Breast epithelium (tissue), 4 donors: ENCODE results near the gene IGFN1. TPM values are rescaled to one million over a fixed set of nuclear protein-coding genes. Genes with fewer than 3 reads are reported as not detected.

Source experiments
- DNase-seq, 2 donors: peaks; one replicate each; pipeline ENCODE4 v3.0.0-alpha.2; 2019; ENCODE audit warnings: low spot score in 2 of 2
- H3K27ac ChIP-seq, 2 donors: fragments of 200-600 bp; sonication (generic) in 1 of 2; one replicate each; pipeline ENCODE4 v1.5.1; 2016 to 2019; ENCODE audit warnings: mild to moderate bottlenecking in 1 of 2
- H3K27me3 ChIP-seq, 2 donors: fragments of 200-600 bp; sonication (generic) in 1 of 2; one replicate each; pipeline versions ENCODE4 v1.5.1 to v1.6.0; 2017 to 2019; ENCODE audit warnings: control low read depth in 1 of 2, mild to moderate bottlenecking in 1 of 2
- H3K36me3 ChIP-seq: fragments of 200-600 bp; one replicate; pipeline ENCODE4 v1.5.1; 2019
- H3K4me1 ChIP-seq, 2 donors: fragments of 200-600 bp; sonication (generic); one replicate each; pipeline ENCODE4 v1.5.1; 2016 to 2019; ENCODE audit warnings: control low read depth in 1 of 2
- H3K4me3 ChIP-seq, 3 donors: fragments of 200-600 bp; sonication (generic); 1 replicate in 2 of 3; 2 replicates in 1 of 3; pipeline ENCODE4 v1.5.1; 2016 to 2019; ENCODE audit warnings: mild to moderate bottlenecking in 3 of 3, moderate library complexity in 2 of 3
- H3K9me3 ChIP-seq, 2 donors: fragments of 200-600 bp; sonication (generic) in 1 of 2; one replicate each; pipeline ENCODE4 v1.5.1; 2016 to 2019; ENCODE audit warnings: control low read depth in 1 of 2
- POLR2A ChIP-seq: fragments of 450-650 bp; IDR thresholded peaks from one replicate; pipeline ENCODE4 v1.6.1; 2016; ENCODE audit warnings: antibody characterized with exemption, mild to moderate bottlenecking, moderate library complexity
- POLR2AphosphoS5 ChIP-seq, 3 donors: sonication (generic); formaldehyde crosslinking; IDR thresholded peaks; one replicate each; pipeline ENCODE4 v1.6.1; 2017; ENCODE audit warnings: antibody characterized with exemption in 3 of 3
- intact Hi-C: fragments of 100-400 bp; cut with DNase I; formaldehyde crosslinking; loops from one replicate; pipeline ENCODE4 v1.15.1; 2023; ENCODE audit warnings: low total_unique reads
- total RNA-seq, 3 donors: library from RNA; depleted of rRNA; stranded (reverse); fragments of >200 nt; gene quantifications; one replicate each; pipeline ENCODE4 v1.1.0, GENCODE V29; 2016
- TF ChIP-seq, protein P1 (sequence below), 3 donors: fragments of 450-650 bp; IDR thresholded peaks; one replicate each; pipeline ENCODE4 v1.5.1; 2016 to 2017; ENCODE audit warnings: antibody characterized with exemption in 3 of 3, mild to moderate bottlenecking in 3 of 3, moderate library complexity in 3 of 3

The IGFN1 gene
- total RNA-seq, 3 donors from 2014 or later: 0.33 to 1.3 (median 0.59) TPM

DNA sequence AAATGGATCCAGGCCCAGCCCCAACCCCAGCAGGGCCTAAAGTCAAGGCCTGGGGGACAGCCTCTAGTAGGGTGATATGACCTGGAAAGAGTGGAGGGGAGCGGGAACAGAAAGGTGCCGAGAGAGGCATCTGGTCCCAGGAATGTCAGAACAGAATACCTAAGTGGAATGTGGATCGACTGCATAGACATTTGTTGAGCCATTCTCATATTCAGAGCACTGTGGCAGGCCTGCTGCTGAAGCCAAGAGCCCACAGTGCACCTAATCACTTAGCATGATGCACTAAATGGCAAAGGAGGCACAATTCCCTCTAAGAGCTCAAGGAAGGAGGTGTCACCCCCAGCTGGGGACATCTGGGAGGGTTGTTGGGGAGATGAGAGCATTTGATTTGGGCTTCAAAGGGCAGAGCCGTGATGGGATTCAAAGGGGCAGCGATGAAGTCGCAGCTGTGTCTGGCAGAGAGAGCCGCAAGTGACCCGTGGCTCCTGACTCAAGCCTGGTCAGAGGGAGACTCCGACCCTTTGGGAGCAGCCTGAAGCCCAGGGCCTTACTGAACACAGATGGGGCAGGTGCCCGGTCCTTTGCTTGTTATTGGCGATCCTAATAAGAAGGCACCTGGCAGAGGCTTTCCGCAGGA is 84.1 kb downstream of the IGFN1 start:
- H3K36me3 ChIP-seq: no peaks in the 10 kb centered on the region
- peak overlapping the region in 1 of 2 donors; percentile 79 for H3K27ac ChIP-seq
- no peak for TF ChIP-seq POLR2A
- H3K27me3 ChIP-seq: no peaks in the 10 kb centered on the region
- H3K4me3 ChIP-seq: no peak overlapping the region
- H3K9me3 ChIP-seq: no peaks in the 10 kb centered on the region
- H3K4me1 ChIP-seq: no peaks in the 10 kb centered on the region
- DNase-seq: no peak
- intact Hi-C loops: no loop called here

DNA sequence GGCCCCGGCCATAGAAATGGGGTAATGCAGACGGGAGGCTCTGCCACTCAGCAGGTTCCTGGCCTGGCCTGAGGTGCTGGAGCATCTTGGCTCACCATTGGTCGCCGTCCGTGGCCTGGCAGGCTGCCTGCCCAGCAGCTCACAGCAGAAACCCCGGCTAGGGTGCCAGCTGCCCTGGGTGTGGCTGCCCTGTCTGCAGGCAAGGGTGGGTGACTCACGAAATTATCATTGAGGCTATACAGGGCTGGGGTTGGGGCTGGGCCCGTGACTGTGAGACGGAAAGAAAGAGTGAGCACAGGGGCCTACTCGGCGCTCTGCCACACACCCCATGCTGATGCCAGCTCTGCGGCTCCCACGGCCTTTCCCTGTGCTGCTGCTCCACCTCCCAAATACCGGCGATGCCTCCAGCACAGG is 84.6 kb downstream of the IGFN1 start:
- DNase-seq: peak; percentile 86 to 90
- peak in 1 of 3 donors; percentile 35 for TF ChIP-seq POLR2AphosphoS5 (IDR thresholded peaks at IDR 0.05)
- TF ChIP-seq, protein P1, sequence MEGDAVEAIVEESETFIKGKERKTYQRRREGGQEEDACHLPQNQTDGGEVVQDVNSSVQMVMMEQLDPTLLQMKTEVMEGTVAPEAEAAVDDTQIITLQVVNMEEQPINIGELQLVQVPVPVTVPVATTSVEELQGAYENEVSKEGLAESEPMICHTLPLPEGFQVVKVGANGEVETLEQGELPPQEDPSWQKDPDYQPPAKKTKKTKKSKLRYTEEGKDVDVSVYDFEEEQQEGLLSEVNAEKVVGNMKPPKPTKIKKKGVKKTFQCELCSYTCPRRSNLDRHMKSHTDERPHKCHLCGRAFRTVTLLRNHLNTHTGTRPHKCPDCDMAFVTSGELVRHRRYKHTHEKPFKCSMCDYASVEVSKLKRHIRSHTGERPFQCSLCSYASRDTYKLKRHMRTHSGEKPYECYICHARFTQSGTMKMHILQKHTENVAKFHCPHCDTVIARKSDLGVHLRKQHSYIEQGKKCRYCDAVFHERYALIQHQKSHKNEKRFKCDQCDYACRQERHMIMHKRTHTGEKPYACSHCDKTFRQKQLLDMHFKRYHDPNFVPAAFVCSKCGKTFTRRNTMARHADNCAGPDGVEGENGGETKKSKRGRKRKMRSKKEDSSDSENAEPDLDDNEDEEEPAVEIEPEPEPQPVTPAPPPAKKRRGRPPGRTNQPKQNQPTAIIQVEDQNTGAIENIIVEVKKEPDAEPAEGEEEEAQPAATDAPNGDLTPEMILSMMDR (IDR thresholded peaks at IDR 0.05): no peak
- intact Hi-C loops: no loop called here
- Histone ChIP-seq H3K36me3 (no peaks in the 10 kb centered on the region), H3K27me3 (no peaks in the 10 kb centered on the region), H3K4me1 (no peaks in the 10 kb centered on the region), H3K9me3 (no peaks in the 10 kb centered on the region), H3K4me3 (no peak overlapping the region), H3K27ac (peak overlapping the region in 1 of 2 donors; percentile 79)

DNA sequence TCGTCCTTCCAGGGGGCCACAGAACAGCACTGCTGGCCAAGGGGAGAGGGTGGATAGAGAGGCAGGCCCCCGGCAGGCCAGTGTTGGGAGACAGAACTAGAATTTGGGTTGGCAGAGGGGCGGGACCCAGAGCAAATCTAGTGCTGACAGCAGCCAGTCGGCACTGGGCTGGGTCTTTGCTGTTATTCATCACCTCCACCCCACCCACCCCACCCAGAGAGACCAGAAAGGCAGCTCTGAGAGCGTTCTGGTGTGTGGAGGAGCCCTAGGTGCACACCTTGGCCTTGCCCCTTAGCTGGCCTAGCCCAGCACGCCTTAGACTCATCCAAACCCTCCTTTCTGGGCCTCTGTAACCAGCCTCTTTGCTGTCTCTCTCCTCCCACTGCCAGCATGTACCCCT is 86.3 kb downstream of the IGFN1 start:
- Histone ChIP-seq H3K9me3 (no peaks in the 10 kb centered on the region), H3K4me1 (no peaks in the 10 kb centered on the region), H3K4me3 (no peak overlapping the region), H3K36me3 (no peaks in the 10 kb centered on the region), H3K27me3 (no peaks in the 10 kb centered on the region), H3K27ac (no peak overlapping the region)
- intact Hi-C loops: no loop called here
- no peak for DNase-seq
- TF ChIP-seq, protein P1 (IDR thresholded peaks at IDR 0.05): no peak
- TF ChIP-seq POLR2A (no peak), POLR2AphosphoS5 (IDR thresholded peaks at IDR 0.05) (no peak)

DNA sequence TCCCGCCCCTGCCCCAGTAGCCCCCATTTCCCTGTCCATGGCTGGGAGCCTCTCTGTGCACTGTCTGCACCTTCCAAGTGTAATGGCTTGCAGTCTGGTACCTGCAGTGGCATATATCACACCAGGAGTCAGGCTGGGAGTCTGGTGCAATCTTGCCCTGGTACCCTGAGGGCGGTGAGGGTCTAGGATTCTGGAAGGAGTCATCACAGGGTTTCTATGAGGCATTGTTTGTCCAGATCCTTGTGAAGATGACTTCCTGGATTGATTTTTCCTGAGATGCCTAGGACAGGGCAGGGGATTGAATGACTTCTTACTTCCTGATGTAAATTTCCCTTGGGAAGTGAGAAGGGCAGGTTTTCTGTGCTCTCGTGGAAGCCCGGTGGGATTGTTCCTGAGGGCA is 86.8 kb downstream of the IGFN1 start:
- TF ChIP-seq POLR2AphosphoS5 (IDR thresholded peaks at IDR 0.05): no peak
- TF ChIP-seq POLR2A: no peak
- TF ChIP-seq, protein P1 (IDR thresholded peaks at IDR 0.05): no peak
- Histone ChIP-seq H3K27me3 (no peaks in the 10 kb centered on the region), H3K4me3 (no peak overlapping the region), H3K36me3 (no peaks in the 10 kb centered on the region), H3K4me1 (no peaks in the 10 kb centered on the region), H3K9me3 (no peaks in the 10 kb centered on the region), H3K27ac (no peak overlapping the region)
- intact Hi-C loops: no loop called here
- DNase-seq: no peak

Other genes starting within 250 kb of the IGFN1 start
- gene KIF21B, start 167.1 kb upstream of the IGFN1 start, total RNA-seq: 1 to 10 TPM in 2 of 3 donors, under 1 TPM in 1; 0.96 to 2.6 (median 1.3) TPM
- not detected for gene CACNA1S, start 78.4 kb upstream of the IGFN1 start, total RNA-seq
- gene ASCL5, start 63.6 kb upstream of the IGFN1 start, total RNA-seq: not detected
- 100 to 1,000 TPM in 1 of 3 donors, 10 to 100 TPM in 2; 48.3 to 104 (median 99.8) TPM for gene TMEM9, start 36.4 kb upstream of the IGFN1 start, total RNA-seq
- gene PKP1, start 92.7 kb downstream of the IGFN1 start, total RNA-seq: 10 to 100 TPM in 2 of 3 donors, under 1 TPM in 1; 0.96 to 22.5 (median 12.1) TPM
- gene TNNT2, start 186.9 kb downstream of the IGFN1 start, total RNA-seq: 1 to 10 TPM in 2 of 3 donors, not detected in 1; 1.3 to 2.6 TPM
- gene LAD1, start 208.5 kb downstream of the IGFN1 start, total RNA-seq: 10 to 100 TPM in 2 of 3 donors, not detected in 1; 13.1 to 18.0 TPM
- under 1 TPM in 2 of 3 donors, not detected in 1; 0.15 to 0.66 TPM for gene TNNI1, start 230.9 kb downstream of the IGFN1 start, total RNA-seq